ENCODE measurements around the gene GNB3.
A peak's percentile ranks its signal among the peaks of the same experiment; 100 is the strongest.

The GNB3 gene

GRCh38 chr12:6823182-6824084, 17.3 kb upstream of the GNB3 start:
- TF ChIP-seq, protein P1, sequence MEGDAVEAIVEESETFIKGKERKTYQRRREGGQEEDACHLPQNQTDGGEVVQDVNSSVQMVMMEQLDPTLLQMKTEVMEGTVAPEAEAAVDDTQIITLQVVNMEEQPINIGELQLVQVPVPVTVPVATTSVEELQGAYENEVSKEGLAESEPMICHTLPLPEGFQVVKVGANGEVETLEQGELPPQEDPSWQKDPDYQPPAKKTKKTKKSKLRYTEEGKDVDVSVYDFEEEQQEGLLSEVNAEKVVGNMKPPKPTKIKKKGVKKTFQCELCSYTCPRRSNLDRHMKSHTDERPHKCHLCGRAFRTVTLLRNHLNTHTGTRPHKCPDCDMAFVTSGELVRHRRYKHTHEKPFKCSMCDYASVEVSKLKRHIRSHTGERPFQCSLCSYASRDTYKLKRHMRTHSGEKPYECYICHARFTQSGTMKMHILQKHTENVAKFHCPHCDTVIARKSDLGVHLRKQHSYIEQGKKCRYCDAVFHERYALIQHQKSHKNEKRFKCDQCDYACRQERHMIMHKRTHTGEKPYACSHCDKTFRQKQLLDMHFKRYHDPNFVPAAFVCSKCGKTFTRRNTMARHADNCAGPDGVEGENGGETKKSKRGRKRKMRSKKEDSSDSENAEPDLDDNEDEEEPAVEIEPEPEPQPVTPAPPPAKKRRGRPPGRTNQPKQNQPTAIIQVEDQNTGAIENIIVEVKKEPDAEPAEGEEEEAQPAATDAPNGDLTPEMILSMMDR (conservative IDR thresholded peaks at IDR 0.05; ENCODE audit: low read depth, low read length) = no peak
- DNase-seq (ENCODE audit: low read depth) = no peak
- H3K4me3 ChIP-seq (ENCODE audit: low read depth, low read length) = no peak overlapping the region

DNA sequence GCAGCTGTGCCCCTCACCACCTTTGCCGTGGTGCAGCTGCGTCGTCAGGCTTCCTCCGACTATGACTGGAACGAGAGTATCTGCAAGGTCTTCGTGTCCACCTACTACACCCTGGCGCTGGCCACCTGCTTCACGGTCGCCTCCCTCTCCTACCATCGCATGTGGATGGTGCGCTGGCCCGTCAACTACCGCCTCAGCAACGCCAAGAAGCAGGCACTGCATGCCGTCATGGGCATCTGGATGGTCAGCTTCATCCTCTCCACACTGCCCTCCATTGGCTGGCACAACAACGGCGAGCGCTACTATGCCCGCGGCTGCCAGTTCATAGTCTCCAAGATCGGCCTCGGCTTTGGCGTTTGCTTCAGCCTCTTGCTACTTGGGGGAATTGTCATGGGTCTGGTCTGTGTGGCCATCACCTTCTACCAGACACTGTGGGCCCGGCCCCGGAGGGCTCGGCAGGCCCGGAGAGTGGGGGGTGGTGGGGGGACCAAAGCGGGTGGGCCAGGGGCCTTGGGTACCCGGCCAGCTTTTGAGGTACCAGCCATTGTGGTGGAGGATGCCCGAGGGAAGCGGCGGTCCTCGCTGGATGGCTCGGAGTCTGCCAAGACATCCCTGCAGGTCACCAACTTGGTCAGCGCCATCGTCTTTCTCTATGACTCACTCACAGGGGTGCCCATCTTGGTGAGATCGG, 16.5 kb upstream of the GNB3 start:
- no peak for DNase-seq (ENCODE audit: low read depth)
- TF ChIP-seq, protein P1 (conservative IDR thresholded peaks at IDR 0.05; ENCODE audit: low read depth, low read length) = no peak
- no peak overlapping the region for H3K4me3 ChIP-seq (ENCODE audit: low read depth, low read length)

- no peak overlapping the region for H3K4me3 ChIP-seq (ENCODE audit: low read depth, low read length)
- peak; percentile 43 for DNase-seq (ENCODE audit: low read depth)
- TF ChIP-seq, protein P1 (conservative IDR thresholded peaks at IDR 0.05; ENCODE audit: low read depth, low read length) = no peak
Observed at GRCh38 chr12:6824901-6825381, 15.8 kb upstream of the GNB3 start.

- TF ChIP-seq, protein P1 (conservative IDR thresholded peaks at IDR 0.05; ENCODE audit: low read depth, low read length) = peak; percentile 93
- peak; percentile 89 for DNase-seq (ENCODE audit: low read depth)
- H3K4me3 ChIP-seq (ENCODE audit: low read depth, low read length) = peak overlapping the region; percentile 37
Observed at GRCh38 chr12:6825398-6826124, 15.2 kb upstream of the GNB3 start.

GRCh38 chr12:6826125-6826733, 14.5 kb upstream of the GNB3 start:
- DNase-seq (ENCODE audit: low read depth) = no peak
- no peak overlapping the region for H3K4me3 ChIP-seq (ENCODE audit: low read depth, low read length)
- TF ChIP-seq, protein P1 (conservative IDR thresholded peaks at IDR 0.05; ENCODE audit: low read depth, low read length) = no peak

DNA sequence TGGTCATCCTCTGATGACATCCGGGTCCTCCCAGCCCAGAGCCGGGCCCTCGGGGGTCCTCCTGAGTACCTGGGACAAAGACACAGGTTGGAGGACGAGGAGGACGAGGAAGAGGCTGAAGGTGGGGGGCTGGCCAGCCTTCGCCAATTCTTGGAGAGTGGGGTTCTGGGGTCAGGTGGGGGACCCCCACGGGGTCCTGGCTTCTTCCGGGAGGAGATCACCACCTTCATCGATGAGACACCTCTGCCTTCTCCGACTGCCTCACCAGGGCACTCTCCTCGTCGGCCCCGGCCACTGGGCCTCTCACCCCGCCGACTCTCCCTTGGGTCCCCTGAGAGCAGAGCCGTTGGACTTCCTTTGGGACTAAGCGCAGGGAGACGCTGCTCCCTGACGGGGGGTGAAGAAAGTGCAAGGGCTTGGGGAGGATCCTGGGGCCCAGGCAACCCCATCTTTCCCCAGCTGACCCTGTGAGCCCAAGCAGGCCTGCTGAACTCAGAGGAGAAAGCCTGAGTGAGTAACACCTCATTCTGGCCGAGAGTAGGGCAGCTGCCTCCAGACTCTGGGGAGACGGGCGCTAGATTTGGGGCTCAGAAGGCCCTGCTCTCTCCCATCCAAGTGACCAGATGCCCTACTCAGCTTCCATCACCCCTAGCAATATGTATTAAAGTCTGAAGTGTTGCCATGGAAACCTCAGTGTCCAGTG, 13.8 kb upstream of the GNB3 start:
- TF ChIP-seq, protein P1 (conservative IDR thresholded peaks at IDR 0.05; ENCODE audit: low read depth, low read length) = no peak
- H3K4me3 ChIP-seq (ENCODE audit: low read depth, low read length) = no peak overlapping the region
- no peak for DNase-seq (ENCODE audit: low read depth)
